HL-60 (cell line): Measurements from ENCODE around the gene MUSTN1.

ENCODE experiments used
- DNase-seq, 2 experiments: peaks; one replicate each; pipeline ENCODE4 v3.0.0-alpha.2; 2010 to 2020; ENCODE audit warnings: low read depth in 1 of 2, low spot score in 1 of 2
- H3K27ac ChIP-seq: fragments of 250-450 bp; sonication (Bioruptor Pico); replicated peaks from 2 replicates; pipeline ENCODE4 v1.5.1; 2020; ENCODE audit warnings: mild to moderate bottlenecking, moderate library complexity
- H3K27me3 ChIP-seq: fragments of 250-450 bp; sonication (Bioruptor Pico); 2 replicates; pipeline ENCODE4 v1.5.1; 2021; ENCODE audit warnings: mild to moderate bottlenecking, moderate library complexity; ENCODE audit not compliant: insufficient read depth, poor library complexity, severe bottlenecking
- H3K4me3 ChIP-seq: replicated peaks from 2 replicates; pipeline ENCODE4 v1.5.1; 2011; ENCODE audit warnings: mild to moderate bottlenecking, control low read depth, low read length; ENCODE audit not compliant: insufficient read depth
- GABPA ChIP-seq: IDR thresholded peaks from 2 replicates; pipeline ENCODE4 v1.6.1; 2012; ENCODE audit warnings: low read depth
- POLR2AphosphoS5 ChIP-seq: IDR thresholded peaks from 2 replicates; pipeline ENCODE4 v1.6.1; 2012; ENCODE audit warnings: low read depth
- REST ChIP-seq: IDR thresholded peaks from 2 replicates; pipeline ENCODE4 v1.6.1; 2012; ENCODE audit warnings: low read depth; ENCODE audit not compliant: insufficient replicate concordance
- SPI1 ChIP-seq: IDR thresholded peaks from 2 replicates; pipeline ENCODE4 v1.6.1; 2012; ENCODE audit warnings: low read depth, mild to moderate bottlenecking, borderline replicate concordance
- TF ChIP-seq, protein P1 (sequence below): IDR thresholded peaks from one replicate; pipeline ENCODE4 v1.5.1; 2011; ENCODE audit warnings: low read length, control low read depth, inconsistent platforms; ENCODE audit not compliant: insufficient read depth

MUSTN1 gene

GRCh38 chr3:52817860-52818259 is 17.0 kb downstream of the MUSTN1 start:
- TF ChIP-seq SPI1 = no peak
- TF ChIP-seq POLR2AphosphoS5 = no peak
- no peak for TF ChIP-seq REST
- TF ChIP-seq, protein P1, sequence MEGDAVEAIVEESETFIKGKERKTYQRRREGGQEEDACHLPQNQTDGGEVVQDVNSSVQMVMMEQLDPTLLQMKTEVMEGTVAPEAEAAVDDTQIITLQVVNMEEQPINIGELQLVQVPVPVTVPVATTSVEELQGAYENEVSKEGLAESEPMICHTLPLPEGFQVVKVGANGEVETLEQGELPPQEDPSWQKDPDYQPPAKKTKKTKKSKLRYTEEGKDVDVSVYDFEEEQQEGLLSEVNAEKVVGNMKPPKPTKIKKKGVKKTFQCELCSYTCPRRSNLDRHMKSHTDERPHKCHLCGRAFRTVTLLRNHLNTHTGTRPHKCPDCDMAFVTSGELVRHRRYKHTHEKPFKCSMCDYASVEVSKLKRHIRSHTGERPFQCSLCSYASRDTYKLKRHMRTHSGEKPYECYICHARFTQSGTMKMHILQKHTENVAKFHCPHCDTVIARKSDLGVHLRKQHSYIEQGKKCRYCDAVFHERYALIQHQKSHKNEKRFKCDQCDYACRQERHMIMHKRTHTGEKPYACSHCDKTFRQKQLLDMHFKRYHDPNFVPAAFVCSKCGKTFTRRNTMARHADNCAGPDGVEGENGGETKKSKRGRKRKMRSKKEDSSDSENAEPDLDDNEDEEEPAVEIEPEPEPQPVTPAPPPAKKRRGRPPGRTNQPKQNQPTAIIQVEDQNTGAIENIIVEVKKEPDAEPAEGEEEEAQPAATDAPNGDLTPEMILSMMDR = no peak
- TF ChIP-seq GABPA = no peak
- H3K27me3 ChIP-seq = no peaks in the 10 kb centered on the region
- no peak overlapping the region for H3K27ac ChIP-seq
- H3K4me3 ChIP-seq = no peak overlapping the region
- DNase-seq = no peak

DNA sequence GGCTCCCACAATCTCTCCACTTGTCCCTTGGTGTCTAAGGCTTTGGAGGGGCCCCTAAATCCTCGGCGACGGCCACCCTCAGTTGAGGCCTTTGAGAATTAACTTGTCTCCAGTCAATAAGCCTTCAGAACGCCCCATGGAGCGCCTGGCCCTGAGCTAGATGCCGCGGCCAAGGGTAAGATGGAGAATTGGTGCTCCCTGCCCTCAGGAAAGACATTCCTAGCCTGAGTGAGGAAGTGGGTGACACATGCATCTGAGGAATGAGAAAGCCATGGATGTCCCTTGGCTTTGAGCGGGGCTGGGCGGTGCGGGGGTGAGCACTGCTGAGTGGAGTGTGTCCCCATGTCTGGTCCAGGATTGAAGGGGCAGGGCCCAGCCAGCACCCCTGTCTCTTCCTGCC is 17.6 kb downstream of the MUSTN1 start:
- no peak for TF ChIP-seq SPI1
- TF ChIP-seq, protein P1 = no peak
- TF ChIP-seq REST = no peak
- TF ChIP-seq POLR2AphosphoS5 = no peak
- TF ChIP-seq GABPA = no peak
- no peak overlapping the region for H3K4me3 ChIP-seq
- no peak overlapping the region for H3K27ac ChIP-seq
- no peak for DNase-seq
- no peaks in the 10 kb centered on the region for H3K27me3 ChIP-seq

- H3K27me3 ChIP-seq = no peaks in the 10 kb centered on the region
- DNase-seq = no peak
- no peak overlapping the region for H3K4me3 ChIP-seq
- H3K27ac ChIP-seq = no peak overlapping the region
- TF ChIP-seq SPI1 (no peak), POLR2AphosphoS5 (no peak)
Measured at GRCh38 chr3:52816654-52817053, 18.2 kb downstream of the MUSTN1 start.

DNA sequence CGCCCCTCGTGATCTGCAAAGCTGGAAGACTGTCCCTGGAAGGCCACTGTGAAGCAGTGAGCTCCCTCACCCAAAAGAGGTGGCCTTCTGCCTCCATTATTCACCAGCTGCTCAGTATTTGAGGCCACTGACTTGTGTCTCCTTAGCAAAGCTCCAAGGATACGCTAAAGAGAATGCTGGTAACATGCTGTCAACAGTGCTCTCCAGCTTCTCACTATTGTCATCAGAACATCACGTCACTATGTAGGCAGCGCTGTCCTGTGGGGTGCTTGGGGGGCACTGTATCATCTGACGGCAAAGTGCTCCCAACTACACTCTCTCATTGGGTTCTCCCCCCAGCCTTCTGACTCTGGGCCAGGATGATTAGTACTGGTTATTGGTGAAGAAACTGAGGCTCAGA is 18.6 kb downstream of the MUSTN1 start:
- Histone ChIP-seq H3K27me3 (no peaks in the 10 kb centered on the region), H3K27ac (no peak overlapping the region), H3K4me3 (no peak overlapping the region)
- TF ChIP-seq SPI1 = no peak
- TF ChIP-seq GABPA = no peak
- TF ChIP-seq POLR2AphosphoS5 = no peak
- no peak for TF ChIP-seq REST
- TF ChIP-seq, protein P1 = no peak
- no peak for DNase-seq
